ENCODE measurements around the gene PLLP.

The PLLP gene

GRCh38 chr16:57284209-57284951 is at the start of gene PLLP:
Gene PLLP, minus strand, starts transcription at chr16:57284672. Its CDS starts 132 bp downstream, at chr16:57284540.
- Mint-ChIP-seq H3K27me3 (ENCODE audit: low read depth) (peaks cover 74% of the 10 kb centered on the region), H3K36me3 (ENCODE audit: low read depth) (no peaks in the 10 kb centered on the region), H3K4me1 (no peaks in the 10 kb centered on the region), H3K4me3 (peak within 1 kb of the TSS; percentile 79 to 86 (median 79)), H3K27ac (no peak within 1 kb of the TSS), H3K9me3 (no peaks in the 10 kb centered on the region)
- no peak for TF ChIP-seq CTCF (IDR thresholded peaks at IDR 0.05; ENCODE audit: unreplicated experiment in 3 of 3)

GRCh38 chr16:57333402-57333801 is 48.9 kb upstream of the PLLP start:
- TF ChIP-seq CTCF (IDR thresholded peaks at IDR 0.05; ENCODE audit: unreplicated experiment in 3 of 3) = no peak
- H3K27me3 Mint-ChIP-seq (ENCODE audit: low read depth) = no peaks in the 10 kb centered on the region
- H3K4me1 Mint-ChIP-seq = no peaks in the 10 kb centered on the region
- no peak overlapping the region for H3K4me3 Mint-ChIP-seq
- no peak overlapping the region for H3K27ac Mint-ChIP-seq
- peaks cover 8% of the 10 kb centered on the region for H3K9me3 Mint-ChIP-seq
- no peaks in the 10 kb centered on the region for H3K36me3 Mint-ChIP-seq (ENCODE audit: low read depth)

- H3K4me3 Mint-ChIP-seq = no peak overlapping the region
- H3K4me1 Mint-ChIP-seq = no peaks in the 10 kb centered on the region
- H3K9me3 Mint-ChIP-seq = peaks cover 5% of the 10 kb centered on the region
- H3K27me3 Mint-ChIP-seq (ENCODE audit: low read depth) = no peaks in the 10 kb centered on the region
- H3K36me3 Mint-ChIP-seq (ENCODE audit: low read depth) = no peaks in the 10 kb centered on the region
- no peak overlapping the region for H3K27ac Mint-ChIP-seq
- TF ChIP-seq CTCF (IDR thresholded peaks at IDR 0.05; ENCODE audit: unreplicated experiment in 3 of 3) = no peak
Observed at GRCh38 chr16:57331355-57331754, 46.9 kb upstream of the PLLP start.

- no peak overlapping the region for H3K27ac Mint-ChIP-seq
- H3K4me1 Mint-ChIP-seq = no peaks in the 10 kb centered on the region
- no peak for TF ChIP-seq CTCF (IDR thresholded peaks at IDR 0.05; ENCODE audit: unreplicated experiment in 3 of 3)
- no peaks in the 10 kb centered on the region for H3K36me3 Mint-ChIP-seq (ENCODE audit: low read depth)
- no peaks in the 10 kb centered on the region for H3K27me3 Mint-ChIP-seq (ENCODE audit: low read depth)
- H3K9me3 Mint-ChIP-seq = peaks cover 10% of the 10 kb centered on the region
- H3K4me3 Mint-ChIP-seq = no peak overlapping the region
Observed at GRCh38 chr16:57329718-57330327, 45.4 kb upstream of the PLLP start.

GRCh38 chr16:57325458-57325857 is 41.0 kb upstream of the PLLP start:
- H3K36me3 Mint-ChIP-seq (ENCODE audit: low read depth) = no peaks in the 10 kb centered on the region
- H3K9me3 Mint-ChIP-seq = peaks cover 13% of the 10 kb centered on the region
- H3K27ac Mint-ChIP-seq = no peak overlapping the region
- H3K4me3 Mint-ChIP-seq = no peak overlapping the region
- no peaks in the 10 kb centered on the region for H3K4me1 Mint-ChIP-seq
- TF ChIP-seq CTCF (IDR thresholded peaks at IDR 0.05; ENCODE audit: unreplicated experiment in 3 of 3) = no peak
- H3K27me3 Mint-ChIP-seq (ENCODE audit: low read depth) = peaks cover 4% of the 10 kb centered on the region

- Mint-ChIP-seq H3K27me3 (ENCODE audit: low read depth) (peaks cover 4% of the 10 kb centered on the region), H3K27ac (no peak overlapping the region), H3K36me3 (ENCODE audit: low read depth) (no peaks in the 10 kb centered on the region), H3K9me3 (peaks cover 13% of the 10 kb centered on the region), H3K4me3 (no peak overlapping the region), H3K4me1 (no peaks in the 10 kb centered on the region)
- no peak for TF ChIP-seq CTCF (IDR thresholded peaks at IDR 0.05; ENCODE audit: unreplicated experiment in 3 of 3)
Observed at GRCh38 chr16:57324749-57325148, 40.3 kb upstream of the PLLP start.

Measured in nephron (organoid).